Stimulated activated CD8-positive, alpha-beta memory T cell treated with anti-CD3 and anti-CD28 coated beads, Interleukin-15, amount 100 ng/mL, for 1 hour (primary cell): ENCODE measurements around the gene RALGAPA2.

ENCODE experiments used
- DNase-seq: peaks from one replicate; pipeline ENCODE4 v3.0.0-alpha.2; 2020; ENCODE audit warnings: low read depth

RALGAPA2 gene

GRCh38 chr20:20432618-20433286 is 279.7 kb downstream of the RALGAPA2 start:
- no peak for DNase-seq

DNA sequence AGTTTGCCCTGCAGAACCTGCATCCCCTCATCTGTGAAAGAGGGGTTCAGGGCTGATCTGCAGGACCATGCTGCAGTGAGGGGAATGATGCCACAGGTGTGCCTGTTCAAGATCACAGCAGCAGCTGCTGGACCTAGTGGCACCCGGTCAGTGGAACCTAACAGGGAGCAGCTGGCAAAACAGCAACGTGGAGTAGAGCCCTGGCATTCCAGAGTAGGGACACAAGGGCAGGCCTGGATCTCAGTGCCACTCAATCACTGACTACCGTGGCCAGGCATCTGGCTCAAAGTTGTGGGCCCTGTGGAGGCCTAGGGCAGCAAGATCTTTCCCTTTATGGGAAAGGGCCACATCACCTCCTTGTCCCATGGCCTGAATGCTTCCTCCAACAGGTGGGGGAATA is 282.4 kb downstream of the RALGAPA2 start:
- DNase-seq: no peak

DNA sequence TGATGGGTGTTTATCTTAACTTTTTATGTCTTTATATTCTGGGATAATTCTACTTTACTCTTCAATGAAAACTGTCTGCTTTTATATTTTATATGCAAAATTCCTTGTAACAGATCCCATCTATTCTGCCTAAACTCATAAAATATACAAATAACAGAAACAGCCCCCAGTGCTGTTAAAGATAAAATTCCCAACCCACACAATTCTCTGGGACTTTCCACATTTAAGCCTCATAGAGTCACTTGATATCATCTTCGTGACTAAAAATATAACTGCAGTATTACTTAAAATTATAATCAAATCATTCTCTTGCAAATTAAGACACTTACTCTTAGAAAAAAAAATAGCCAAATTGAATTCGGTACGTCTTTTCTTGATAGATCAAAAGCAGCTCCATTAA is 284.4 kb downstream of the RALGAPA2 start:
- DNase-seq: no peak

- DNase-seq: no peak
These were observed 285.1 kb downstream of the RALGAPA2 start for GRCh38 chr20:20427227-20427864.

- no peak for DNase-seq
These were observed 285.9 kb downstream of the RALGAPA2 start for GRCh38 chr20:20426655-20426907.

GRCh38 chr20:20425823-20426654 is 286.4 kb downstream of the RALGAPA2 start:
- DNase-seq: no peak

DNA sequence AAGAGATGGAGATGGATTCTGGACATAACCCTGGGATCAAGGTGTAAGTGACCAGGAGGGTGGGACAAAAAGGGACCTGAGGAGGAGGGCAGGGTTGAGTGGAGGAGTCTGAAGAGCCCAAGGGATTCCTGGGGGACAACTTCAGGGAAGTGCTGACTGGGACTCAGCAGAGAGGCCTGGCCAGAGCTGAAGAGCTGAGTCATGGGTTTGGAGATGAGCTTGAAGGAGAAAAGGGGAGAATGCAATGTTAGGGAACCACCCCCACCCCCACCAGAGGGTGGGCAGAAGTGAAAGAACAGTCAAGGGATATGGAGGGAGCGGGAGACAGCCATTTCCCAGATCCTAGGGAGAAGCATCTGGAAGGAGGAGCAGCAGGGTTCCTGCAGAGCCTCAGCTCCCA is 289.3 kb downstream of the RALGAPA2 start:
- no peak for DNase-seq

DNA sequence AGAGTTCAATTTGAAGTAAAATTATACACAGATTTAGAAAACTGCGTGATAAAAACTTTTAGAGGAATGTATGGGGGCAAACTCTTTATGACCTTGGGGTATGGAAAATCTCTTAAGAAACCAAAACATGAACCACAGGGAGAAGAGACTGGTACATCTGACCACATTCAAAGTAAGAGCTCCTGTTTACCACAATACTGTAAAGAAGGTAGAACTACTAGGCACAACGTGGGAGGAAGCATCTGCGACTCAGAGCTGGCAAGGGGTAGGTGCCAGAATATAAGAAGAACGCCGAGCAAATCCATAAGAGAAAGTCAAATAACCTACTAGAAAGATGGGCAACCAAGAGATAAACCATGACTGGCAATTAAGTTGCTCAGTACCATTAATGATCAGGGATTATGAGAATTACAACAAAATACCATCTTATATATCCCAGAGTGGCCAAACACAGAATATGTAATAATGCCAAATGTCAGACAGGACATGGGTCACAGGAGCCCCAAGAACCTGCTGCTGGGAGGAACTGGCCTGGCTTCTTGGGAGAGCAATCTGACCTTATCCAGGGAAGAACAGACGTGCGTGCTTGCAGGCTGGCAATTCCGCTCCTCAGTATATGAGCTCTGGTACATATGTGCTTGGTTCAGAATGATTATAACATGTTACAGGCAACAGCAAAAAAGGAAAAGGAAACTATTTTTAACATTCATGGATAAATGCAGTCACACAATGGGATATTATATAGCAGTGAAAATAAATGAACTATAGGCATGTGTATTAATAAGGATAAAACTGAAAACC is 294.4 kb downstream of the RALGAPA2 start:
- no peak for DNase-seq

DNA sequence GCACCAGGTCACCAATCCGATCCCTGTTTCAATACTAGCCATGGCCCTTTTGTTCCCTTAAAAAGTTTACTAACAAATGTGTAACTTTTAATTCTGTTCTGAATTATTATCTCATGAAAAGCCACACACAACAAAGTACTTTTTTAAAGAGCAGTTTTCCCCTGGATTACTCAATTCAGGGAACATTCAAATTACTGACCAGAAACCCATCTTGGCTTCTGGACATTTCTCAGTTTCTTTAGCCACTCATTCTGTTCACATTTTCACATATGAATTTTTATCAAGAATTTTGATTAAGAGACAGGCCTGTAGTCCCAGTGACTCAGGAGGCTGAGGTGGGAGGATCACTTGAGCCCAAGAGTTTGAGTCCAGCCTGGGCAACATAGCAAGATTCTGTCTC is 297.1 kb downstream of the RALGAPA2 start:
- no peak for DNase-seq

DNA sequence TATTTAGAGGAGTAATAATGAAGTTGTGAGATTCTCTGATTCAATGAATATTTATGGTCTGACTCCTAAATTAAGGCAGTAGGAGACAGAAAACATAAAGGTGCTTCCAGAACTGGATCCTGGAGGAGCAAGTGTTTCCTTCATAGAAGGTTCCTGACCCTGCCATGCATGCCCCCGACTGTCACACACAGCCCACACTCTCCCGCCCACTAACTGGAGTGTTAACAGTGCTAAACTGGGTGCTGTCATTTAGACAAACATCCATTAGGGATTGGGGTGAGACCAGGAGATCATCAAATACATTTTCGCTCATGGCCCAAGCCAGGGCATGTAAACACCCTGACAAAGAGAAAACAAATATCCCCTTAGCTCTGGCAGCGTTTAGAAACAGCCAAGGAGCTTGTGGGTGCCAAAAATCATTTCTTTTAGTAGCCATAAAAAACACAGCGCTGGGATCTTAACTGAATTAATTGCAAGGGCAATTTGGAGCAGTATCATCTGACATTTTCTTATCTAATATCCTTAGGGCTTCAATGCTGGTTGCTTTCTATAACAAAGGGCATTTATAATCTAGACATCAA is 297.7 kb downstream of the RALGAPA2 start:
- DNase-seq: no peak

DNA sequence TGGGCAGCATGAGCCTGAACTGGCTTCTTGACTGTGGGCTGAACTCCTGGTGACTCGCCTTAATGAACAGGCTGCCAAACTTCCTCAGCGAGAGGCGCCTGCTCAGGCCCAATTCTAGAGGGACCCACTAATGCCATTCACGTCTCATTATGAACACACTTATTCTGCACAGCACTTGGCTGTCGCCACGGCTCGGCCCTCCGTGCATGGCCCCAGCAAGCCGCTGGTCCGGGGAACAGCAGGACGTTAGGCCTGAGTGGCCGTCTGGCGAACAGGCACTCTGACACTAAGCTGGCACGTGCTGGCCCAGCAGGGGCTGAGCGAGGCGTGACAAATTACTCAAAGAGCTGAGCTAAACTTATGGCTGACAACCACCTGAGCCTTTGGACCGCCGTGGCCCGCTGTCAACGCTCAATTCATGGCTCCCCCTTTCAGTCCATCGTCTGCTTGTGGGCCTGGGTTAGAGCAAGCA is 298.6 kb downstream of the RALGAPA2 start:
- DNase-seq: no peak

- no peak for DNase-seq
These were observed 299.7 kb downstream of the RALGAPA2 start for GRCh38 chr20:20412750-20413149.

GRCh38 chr20:20411836-20412235 is 300.6 kb downstream of the RALGAPA2 start:
- no peak for DNase-seq

DNA sequence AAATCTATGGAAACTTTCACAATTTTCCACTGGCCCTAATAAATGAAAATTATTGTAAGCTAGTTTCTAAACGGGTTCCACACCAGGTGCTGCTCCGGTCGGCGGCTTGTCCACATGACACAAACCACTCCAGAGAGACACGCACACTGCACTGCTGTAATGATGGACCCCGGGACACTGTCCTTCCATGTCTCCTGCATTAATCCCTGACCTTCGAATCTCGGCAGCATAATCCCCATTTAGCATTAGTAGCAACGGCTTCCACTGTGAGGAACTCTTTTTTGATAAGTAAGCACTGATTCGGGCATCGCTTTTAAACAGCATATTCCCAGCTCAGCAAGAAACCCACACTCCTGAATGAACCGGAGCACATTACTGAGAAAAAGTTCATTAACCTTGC is 301.0 kb downstream of the RALGAPA2 start:
- DNase-seq: no peak

- DNase-seq: no peak
These were observed 301.8 kb downstream of the RALGAPA2 start for GRCh38 chr20:20410678-20411077.

DNA sequence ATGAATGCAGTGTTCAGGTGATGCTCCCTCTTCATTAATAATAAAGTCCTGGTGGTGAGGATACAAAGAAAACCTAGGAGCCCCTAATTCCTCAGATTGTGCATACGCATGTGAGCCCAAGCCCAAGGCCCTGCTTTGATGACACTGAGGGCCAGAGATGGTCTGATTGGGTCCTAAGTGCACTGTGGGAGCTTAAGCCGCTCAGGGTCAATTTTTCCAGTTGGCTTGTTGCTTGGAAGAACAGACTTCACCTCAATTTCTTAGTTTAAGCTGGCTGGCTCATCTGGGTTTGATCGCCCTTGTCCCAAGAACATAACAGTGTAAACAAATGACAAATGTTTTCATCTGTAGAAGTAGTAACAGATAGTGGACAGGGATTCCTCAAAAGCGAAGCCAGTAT is 303.1 kb downstream of the RALGAPA2 start:
- DNase-seq: no peak

- DNase-seq: no peak
These were observed 304.3 kb downstream of the RALGAPA2 start for GRCh38 chr20:20407891-20408805.

GRCh38 chr20:20406306-20406705 is 306.1 kb downstream of the RALGAPA2 start:
- DNase-seq: no peak

DNA sequence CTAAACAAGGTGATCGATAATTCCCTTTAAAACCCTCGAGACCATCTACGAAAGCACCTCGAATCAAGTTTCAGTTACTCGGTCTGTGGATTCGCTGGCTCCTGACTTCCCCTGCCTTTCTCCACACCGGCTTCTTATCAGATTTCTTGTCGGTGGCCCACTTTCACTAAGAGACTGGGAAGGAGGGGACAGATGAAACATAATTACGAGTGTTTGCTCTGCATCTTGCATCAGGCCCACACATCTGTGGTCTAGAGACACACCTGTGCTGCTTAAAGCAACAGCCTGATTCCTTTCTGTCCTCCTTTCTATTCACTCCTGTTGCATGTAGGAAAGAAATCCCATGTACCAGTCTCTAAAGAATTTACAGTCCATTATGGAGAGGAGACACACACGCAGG is 306.8 kb downstream of the RALGAPA2 start:
- DNase-seq: no peak

- no peak for DNase-seq
These were observed 307.8 kb downstream of the RALGAPA2 start for GRCh38 chr20:20404633-20405032.

GRCh38 chr20:20401991-20402390 is 310.5 kb downstream of the RALGAPA2 start:
- no peak for DNase-seq
